ENCODE measurements around the gene MRPL21. TPM values are rescaled to one million over a fixed set of nuclear protein-coding genes. Genes with fewer than 3 reads are reported as not detected.
"Not testable (repeated sequence)": the region's sequence is repeated elsewhere in the genome, so short reads cannot be mapped to it uniquely, and the experiment has no call there.

MRPL21 gene
- total RNA-seq, 4 donors from 2014 or later: 9.0 to 121 (median 52.8) TPM

- no peaks in the 10 kb centered on the region for H3K36me3 ChIP-seq
- TF ChIP-seq EP300 (IDR thresholded peaks at IDR 0.05; ENCODE audit: low read depth) (no peak), POLR2AphosphoS5 (IDR thresholded peaks at IDR 0.05) (no peak), POLR2A (IDR thresholded peaks at IDR 0.05) (no peak)
- TF ChIP-seq, protein P1, sequence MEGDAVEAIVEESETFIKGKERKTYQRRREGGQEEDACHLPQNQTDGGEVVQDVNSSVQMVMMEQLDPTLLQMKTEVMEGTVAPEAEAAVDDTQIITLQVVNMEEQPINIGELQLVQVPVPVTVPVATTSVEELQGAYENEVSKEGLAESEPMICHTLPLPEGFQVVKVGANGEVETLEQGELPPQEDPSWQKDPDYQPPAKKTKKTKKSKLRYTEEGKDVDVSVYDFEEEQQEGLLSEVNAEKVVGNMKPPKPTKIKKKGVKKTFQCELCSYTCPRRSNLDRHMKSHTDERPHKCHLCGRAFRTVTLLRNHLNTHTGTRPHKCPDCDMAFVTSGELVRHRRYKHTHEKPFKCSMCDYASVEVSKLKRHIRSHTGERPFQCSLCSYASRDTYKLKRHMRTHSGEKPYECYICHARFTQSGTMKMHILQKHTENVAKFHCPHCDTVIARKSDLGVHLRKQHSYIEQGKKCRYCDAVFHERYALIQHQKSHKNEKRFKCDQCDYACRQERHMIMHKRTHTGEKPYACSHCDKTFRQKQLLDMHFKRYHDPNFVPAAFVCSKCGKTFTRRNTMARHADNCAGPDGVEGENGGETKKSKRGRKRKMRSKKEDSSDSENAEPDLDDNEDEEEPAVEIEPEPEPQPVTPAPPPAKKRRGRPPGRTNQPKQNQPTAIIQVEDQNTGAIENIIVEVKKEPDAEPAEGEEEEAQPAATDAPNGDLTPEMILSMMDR (IDR thresholded peaks at IDR 0.05): no peak
- intact Hi-C loops (cut with DNase I; ENCODE audit: low total_unique reads): no loop called here
- no peaks in the 10 kb centered on the region for H3K27me3 ChIP-seq
- no peak overlapping the region for H3K4me3 ChIP-seq
- peaks cover 0 to 5% of the 10 kb centered on the region in 2 donors for H3K9me3 ChIP-seq
- DNase-seq: no peak
- in situ Hi-C loops (cut with MboI; ENCODE audit: low pct_ligation_motif_present in 1 of 4, low pct_unique_long_range_greater_than_20kb in 1 of 4, low sequenced_read_pairs in 3 of 4): no loop called here
- peaks cover 4 to 7% (median 7%) of the 10 kb centered on the region in 4 donors for H3K4me1 ChIP-seq
- no peak overlapping the region for H3K27ac ChIP-seq
- 79 to 91% methylated on average over 5 to 6 of the region's 6 CpGs for WGBS, 2 donors (ENCODE audit: low coverage in 1 of 2)
Observed at GRCh38 chr11:68862421-68862820, 41.2 kb downstream of the MRPL21 start.

DNA sequence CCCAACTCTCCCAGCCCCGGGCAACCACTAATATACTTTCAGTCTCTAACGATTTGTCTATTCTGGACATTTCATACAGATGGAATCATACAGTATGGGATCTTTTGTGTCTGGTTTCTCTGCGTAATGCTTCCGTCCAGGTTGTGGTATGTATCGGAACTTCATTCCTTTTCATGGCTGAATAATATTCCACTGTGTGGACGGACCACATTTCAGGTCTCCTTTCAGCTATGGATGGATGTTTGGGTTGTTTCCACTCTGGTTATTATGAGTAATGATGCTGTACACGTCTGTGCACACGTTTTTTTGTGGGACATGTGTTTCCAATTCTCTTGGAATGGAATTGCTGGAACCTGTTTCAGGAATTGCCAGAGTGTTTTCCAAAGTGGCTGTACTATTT is 44.5 kb downstream of the MRPL21 start:
- no peaks in the 10 kb centered on the region for H3K36me3 ChIP-seq
- TF ChIP-seq EP300 (IDR thresholded peaks at IDR 0.05; ENCODE audit: low read depth) (no peak), POLR2AphosphoS5 (IDR thresholded peaks at IDR 0.05) (no peak), POLR2A (IDR thresholded peaks at IDR 0.05) (no peak)
- TF ChIP-seq, protein P1 (IDR thresholded peaks at IDR 0.05): no peak
- in situ Hi-C loops (cut with MboI; ENCODE audit: low pct_ligation_motif_present in 1 of 4, low pct_unique_long_range_greater_than_20kb in 1 of 4, low sequenced_read_pairs in 3 of 4) (no loop called here), intact Hi-C loops (cut with DNase I; ENCODE audit: low total_unique reads) (no loop called here)
- H3K4me1 ChIP-seq: peaks cover 20 to 37% (median 32%) of the 10 kb centered on the region in 4 donors
- 86 to 87% methylated on average over 8 of the region's 8 CpGs for WGBS, 2 donors (ENCODE audit: low coverage in 1 of 2)
- DNase-seq: no peak
- peaks cover 0 to 5% of the 10 kb centered on the region in 2 donors for H3K9me3 ChIP-seq
- H3K27ac ChIP-seq: no peak overlapping the region
- peaks cover 8% of the 10 kb centered on the region for H3K27me3 ChIP-seq
- H3K4me3 ChIP-seq: no peak overlapping the region

DNA sequence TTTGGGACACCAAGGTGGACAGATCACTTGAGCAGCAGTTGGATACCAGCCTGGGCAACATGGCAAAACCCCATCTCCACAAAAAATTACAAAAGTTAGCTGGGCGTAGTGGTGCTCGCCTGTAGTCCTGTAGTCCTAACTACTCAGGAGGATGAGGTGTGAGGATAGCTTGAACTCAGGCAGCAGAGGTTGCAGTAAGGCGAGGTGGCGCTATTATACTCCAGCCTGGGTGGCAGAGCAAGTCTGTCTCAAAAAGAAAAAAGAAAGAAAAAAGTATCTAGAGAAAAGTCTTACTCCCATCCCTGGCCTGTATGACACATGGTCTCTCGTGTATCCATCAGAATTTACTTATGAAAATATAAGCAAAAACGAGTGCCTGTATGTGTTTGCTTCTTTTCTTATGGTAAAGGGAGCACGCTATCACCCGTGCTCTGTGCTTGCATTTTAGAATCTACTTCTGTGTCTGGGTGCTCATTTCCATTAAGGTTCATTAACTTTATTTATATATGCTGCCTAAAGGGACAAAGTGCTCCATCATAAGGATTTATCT is 46.5 kb downstream of the MRPL21 start:
- intact Hi-C loops (cut with DNase I; ENCODE audit: low total_unique reads): loop anchor here (2.0 kb wide), 1 partner anchor 18 kb away; no protein-coding TSS in a partner anchor
- 54 to 64% methylated on average over 8 of the region's 8 CpGs for WGBS, 2 donors (ENCODE audit: low coverage in 1 of 2)
- Histone ChIP-seq H3K4me3 (no peak overlapping the region), H3K27ac (peak overlapping the region; percentile 60 to 82 (median 74)), H3K36me3 (no peaks in the 10 kb centered on the region), H3K4me1 (peaks cover 20 to 37% (median 32%) of the 10 kb centered on the region in 4 donors), H3K27me3 (peaks cover 18% of the 10 kb centered on the region), H3K9me3 (no peaks in the 10 kb centered on the region)
- in situ Hi-C loops (cut with MboI; ENCODE audit: low pct_ligation_motif_present in 1 of 4, low pct_unique_long_range_greater_than_20kb in 1 of 4, low sequenced_read_pairs in 3 of 4): no loop called here
- TF ChIP-seq EP300 (IDR thresholded peaks at IDR 0.05; ENCODE audit: low read depth): no peak
- no peak for TF ChIP-seq POLR2A (IDR thresholded peaks at IDR 0.05)
- TF ChIP-seq POLR2AphosphoS5 (IDR thresholded peaks at IDR 0.05): no peak
- TF ChIP-seq, protein P1 (IDR thresholded peaks at IDR 0.05): no peak
- DNase-seq: no peak

DNA sequence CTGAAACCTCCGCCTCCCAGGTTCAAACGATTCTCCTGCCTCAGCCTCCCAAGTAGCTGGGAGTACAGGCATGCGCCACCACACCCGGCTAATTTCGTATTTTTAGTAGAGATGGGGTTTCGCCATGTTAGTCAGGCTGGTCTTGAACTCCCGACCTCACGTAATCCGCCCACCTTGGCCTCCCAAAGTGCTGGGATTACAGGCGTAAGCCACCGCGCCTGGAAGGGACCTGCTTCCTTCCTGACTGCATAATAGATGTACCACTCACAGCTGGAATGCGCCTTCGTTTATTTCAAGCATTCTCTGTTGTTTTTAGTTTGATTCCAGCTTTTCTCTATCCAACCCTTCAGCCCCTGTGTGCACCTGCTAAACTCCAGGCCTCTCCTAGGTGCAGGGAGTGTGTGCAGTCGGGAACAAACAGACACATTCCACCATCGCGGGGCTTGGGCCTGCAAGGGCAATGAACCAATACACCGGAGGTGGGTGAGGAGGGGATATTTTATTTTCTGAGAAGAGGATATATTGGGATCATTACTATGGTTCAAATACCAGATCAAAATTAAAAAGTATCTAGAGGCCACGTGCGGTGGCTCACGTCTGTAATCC is 47.1 kb downstream of the MRPL21 start:
- DNase-seq: not testable (repeated sequence)

More for the DNA sequence above, 47.1 kb downstream of the MRPL21 start:
- Histone ChIP-seq H3K27ac (peak overlapping the region; percentile 69 to 82 (median 75)), H3K4me1 (peaks cover 20 to 37% (median 32%) of the 10 kb centered on the region in 4 donors), H3K27me3 (peaks cover 18% of the 10 kb centered on the region)
- H3K36me3 ChIP-seq; H3K4me3 ChIP-seq; H3K9me3 ChIP-seq; in situ Hi-C loops (cut with MboI; ENCODE audit: low pct_ligation_motif_present in 1 of 4, low pct_unique_long_range_greater_than_20kb in 1 of 4, low sequenced_read_pairs in 3 of 4): not testable (repeated sequence)
- 87 to 91% methylated on average over 3 to 21 of the region's 21 CpGs for WGBS, 2 donors (ENCODE audit: low coverage in 1 of 2)
- intact Hi-C loops (cut with DNase I; ENCODE audit: low total_unique reads): loop anchor here (2.0 kb wide), 1 partner anchor 18 kb away; no protein-coding TSS in a partner anchor
